HEK293T (cell line): ENCODE data around the gene LRRC59.

Experiments used
- CTCF ChIA-PET: fragments of 350-600 bp; formaldehyde crosslinking; extraction: SDS; loops from one replicate; lab custom pipeline; 2021; ENCODE audit warnings: antibody characterized with exemption, inconsistent platforms; lab: Yijun Ruan, JAX
- POLR2A ChIA-PET: fragments of 350-600 bp; formaldehyde crosslinking; extraction: SDS; loops from one replicate; lab custom pipeline; 2020; ENCODE audit warnings: antibody characterized with exemption, inconsistent platforms; lab: Yijun Ruan, JAX
- DNase-seq: peaks from one replicate; pipeline ENCODE4 v3.0.0; 2012; ENCODE audit warnings: mixed read lengths; ENCODE audit errors: extremely low spot score
- ARNT ChIP-seq: fragments of 450-650 bp; IDR thresholded peaks from 2 replicates; pipeline ENCODE4 v1.6.1; 2017; ENCODE audit warnings: mild to moderate bottlenecking
- BHLHE40 ChIP-seq: fragments of 450-650 bp; IDR thresholded peaks from 2 replicates; pipeline ENCODE4 v1.6.1; 2016; ENCODE audit warnings: mild to moderate bottlenecking, moderate library complexity, borderline replicate concordance
- CTBP1 ChIP-seq: fragments of 450-650 bp; IDR thresholded peaks from 2 replicates; pipeline ENCODE4 v1.6.1; 2016; ENCODE audit warnings: borderline replicate concordance
- ELF4 ChIP-seq: fragments of 450-650 bp; IDR thresholded peaks from 2 replicates; pipeline ENCODE4 v1.6.1; 2017; ENCODE audit warnings: antibody characterized with exemption
- FOXA1 ChIP-seq: fragments of 450-650 bp; IDR thresholded peaks from 2 replicates; pipeline ENCODE4 v1.6.1; 2016; ENCODE audit warnings: mild to moderate bottlenecking
- FOXK2 ChIP-seq: fragments of 450-650 bp; IDR thresholded peaks from 2 replicates; pipeline ENCODE4 v1.6.1; 2016; ENCODE audit warnings: mild to moderate bottlenecking
- FOXM1 ChIP-seq: fragments of 450-650 bp; IDR thresholded peaks from 2 replicates; pipeline ENCODE4 v1.6.1; 2017; ENCODE audit warnings: mild to moderate bottlenecking, borderline replicate concordance
- HDGF ChIP-seq: fragments of 450-650 bp; IDR thresholded peaks from 2 replicates; pipeline ENCODE4 v1.6.1; 2017; ENCODE audit warnings: antibody characterized with exemption, borderline replicate concordance
- L3MBTL2 ChIP-seq: fragments of 450-650 bp; conservative IDR thresholded peaks from 2 replicates; pipeline ENCODE4 v1.6.1; 2016; ENCODE audit warnings: mild to moderate bottlenecking
- LEF1 ChIP-seq: fragments of 450-650 bp; IDR thresholded peaks from 2 replicates; pipeline ENCODE4 v1.6.1; 2017; ENCODE audit warnings: mild to moderate bottlenecking, borderline replicate concordance
- NFRKB ChIP-seq: fragments of 450-650 bp; IDR thresholded peaks from 2 replicates; pipeline ENCODE4 v1.6.1; 2016; ENCODE audit warnings: mild to moderate bottlenecking, moderate library complexity
- SP1 ChIP-seq: fragments of 450-650 bp; IDR thresholded peaks from 2 replicates; pipeline ENCODE4 v1.6.1; 2017
- SUZ12 ChIP-seq: fragments of 450-650 bp; IDR thresholded peaks from 2 replicates; pipeline ENCODE4 v1.6.1; 2016; ENCODE audit warnings: mild to moderate bottlenecking
- TARDBP ChIP-seq: fragments of 450-650 bp; IDR thresholded peaks from 2 replicates; pipeline ENCODE4 v1.6.1; 2016
- ZNF384 ChIP-seq: fragments of 450-650 bp; IDR thresholded peaks from 2 replicates; pipeline ENCODE4 v1.6.1; 2016
- TF ChIP-seq, protein P1 (sequence below): fragments of 450-650 bp; IDR thresholded peaks from 2 replicates; pipeline ENCODE4 v1.6.1; 2016

The LRRC59 gene

DNA sequence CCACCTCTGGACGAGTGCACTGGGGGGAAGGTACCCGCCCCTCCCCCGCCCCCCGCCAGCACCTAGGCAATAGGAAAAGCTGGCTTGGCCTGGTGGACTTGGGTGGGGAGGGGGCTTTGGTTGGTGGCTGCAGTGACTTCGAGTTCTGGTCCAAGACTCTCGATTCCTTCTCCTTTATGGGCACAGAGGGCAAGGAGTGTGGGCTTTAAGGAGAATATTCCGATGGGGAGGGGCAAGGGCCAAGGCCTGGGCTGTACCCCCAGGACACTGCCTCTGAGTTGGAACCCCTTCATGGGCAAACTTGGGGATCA, 29.1 kb upstream of the LRRC59 start:
- no peak for DNase-seq
- ChIA-PET CTCF (interaction anchor here (1.5 to 1.9 kb wide), 3 partner anchors 26 to 64 kb away, joined by 5 to 10 read pairs (median 5); partner anchors contain the start of gene LRRC59), POLR2A (interaction anchor here (0.5 to 3.8 kb wide), 10 partner anchors 9 to 62 kb away, joined by 3 to 41 read pairs (median 4); partner anchors contain the start of gene LRRC59)
- no peak for TF ChIP-seq FOXA1
- TF ChIP-seq, protein P1, sequence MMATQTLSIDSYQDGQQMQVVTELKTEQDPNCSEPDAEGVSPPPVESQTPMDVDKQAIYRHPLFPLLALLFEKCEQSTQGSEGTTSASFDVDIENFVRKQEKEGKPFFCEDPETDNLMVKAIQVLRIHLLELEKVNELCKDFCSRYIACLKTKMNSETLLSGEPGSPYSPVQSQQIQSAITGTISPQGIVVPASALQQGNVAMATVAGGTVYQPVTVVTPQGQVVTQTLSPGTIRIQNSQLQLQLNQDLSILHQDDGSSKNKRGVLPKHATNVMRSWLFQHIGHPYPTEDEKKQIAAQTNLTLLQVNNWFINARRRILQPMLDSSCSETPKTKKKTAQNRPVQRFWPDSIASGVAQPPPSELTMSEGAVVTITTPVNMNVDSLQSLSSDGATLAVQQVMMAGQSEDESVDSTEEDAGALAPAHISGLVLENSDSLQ = no peak
- no peak for TF ChIP-seq SUZ12
- TF ChIP-seq HDGF = no peak
- TF ChIP-seq TARDBP = no peak
- TF ChIP-seq NFRKB = no peak
- TF ChIP-seq BHLHE40 = no peak
- TF ChIP-seq FOXK2 = no peak
- no peak for TF ChIP-seq LEF1
- TF ChIP-seq ARNT = no peak
- no peak for TF ChIP-seq ELF4
- no peak for TF ChIP-seq L3MBTL2

GRCh38 chr17:50425682-50426471, 28.6 kb upstream of the LRRC59 start, which contains the start of gene ACSF2:
Gene ACSF2, plus strand, starts transcription at chr17:50426218. Its CDS starts 44 bp downstream, at chr17:50426262.
- peak; percentile 76 for DNase-seq
- POLR2A ChIA-PET = interaction anchor here (0.5 to 3.8 kb wide), 10 partner anchors 10 to 62 kb away, joined by 3 to 41 read pairs (median 4); partner anchors contain the start of gene LRRC59
- TF ChIP-seq ARNT = no peak
- peak; percentile 78 for TF ChIP-seq L3MBTL2
- CTCF ChIA-PET = interaction anchor here (1.5 to 1.9 kb wide), 3 partner anchors 26 to 64 kb away, joined by 5 to 10 read pairs (median 5); partner anchors contain the start of gene LRRC59

GRCh38 chr17:50424996-50425681, 27.8 kb upstream of the LRRC59 start:
- no peak for DNase-seq
- CTCF ChIA-PET = no interaction called here
- POLR2A ChIA-PET = interaction anchor here (3.8 kb wide), 1 partner anchor 27 kb away, joined by 41 read pairs; the partner anchor contains the start of gene LRRC59
- TF ChIP-seq FOXK2 (no peak), BHLHE40 (no peak), NFRKB (no peak), CTBP1 (no peak), ELF4 (no peak), HDGF (no peak), FOXA1 (no peak), TARDBP (no peak), L3MBTL2 (no peak), ARNT (no peak), SP1 (no peak), FOXM1 (no peak), LEF1 (no peak), SUZ12 (no peak), ZNF384 (no peak)
- TF ChIP-seq, protein P1 = no peak

GRCh38 chr17:50424246-50424995, 27.1 kb upstream of the LRRC59 start:
- no peak for TF ChIP-seq HDGF
- DNase-seq = no peak
- ChIA-PET CTCF (no interaction called here), POLR2A (interaction anchor here (3.8 kb wide), 1 partner anchor 27 kb away, joined by 41 read pairs; the partner anchor contains the start of gene LRRC59)

- TF ChIP-seq CTBP1 = no peak
- no peak for TF ChIP-seq ARNT
- TF ChIP-seq, protein P1 = peak; percentile 96
- TF ChIP-seq BHLHE40 = no peak
- no peak for TF ChIP-seq TARDBP
- no peak for TF ChIP-seq FOXM1
- TF ChIP-seq L3MBTL2 = peak; percentile 79
- no peak for TF ChIP-seq ZNF384
- ChIA-PET POLR2A (interaction anchor here (3.8 kb wide), 1 partner anchor 26 kb away, joined by 41 read pairs; the partner anchor contains the start of gene LRRC59), CTCF (no interaction called here)
- DNase-seq = peak; percentile 53
Measured at GRCh38 chr17:50423553-50424159, 26.3 kb upstream of the LRRC59 start.

- DNase-seq = no peak
- TF ChIP-seq FOXA1 = no peak
- no peak for TF ChIP-seq ZNF384
- no peak for TF ChIP-seq LEF1
- ChIA-PET CTCF (interaction anchor here (0.7 kb wide), 2 partner anchors 7 to 25 kb away, joined by 4 read pairs; partner anchors contain the start of gene LRRC59), POLR2A (no interaction called here)
Measured at GRCh38 chr17:50422738-50423137, 25.4 kb upstream of the LRRC59 start.
